HCT116 (cell line): Measurements from ENCODE around the gene METTL25B. TPM values are rescaled to one million over a fixed set of nuclear protein-coding genes. Genes with fewer than 3 reads are reported as not detected.
A peak's percentile ranks its signal among the peaks of the same experiment; 100 is the strongest.

Source experiments
- ATAC-seq: fragments of 200-7000 bp; cut with Tn5 transposase; 2 replicates; pipeline ENCODE4 v1.9.1; 2020; ENCODE audit warnings: mild to moderate bottlenecking, moderate library complexity
- Bru-seq: library from RNA; stranded (reverse); fragments of 400-500 nt; gene quantifications from one replicate; lab custom pipeline; 2021; lab: Mats Ljungman, UMichigan
- BruChase-seq, 2 experiments: library from RNA; stranded (reverse); fragments of 400-500 nt; gene quantifications; one replicate each; lab custom pipeline; 2021; lab: Mats Ljungman, UMichigan
- BruUV-seq: library from RNA; stranded (reverse); fragments of 400-500 nt; replicated peaks from 2 replicates; lab custom pipeline; 2021; lab: Mats Ljungman, UMichigan
- CTCF ChIA-PET: fragments of 300-600 bp; sonication (Branson Sonifier 250); formaldehyde crosslinking; loops from one replicate; lab custom pipeline; 2021; ENCODE audit warnings: antibody characterized with exemption; lab: Charles Lee
- POLR2A ChIA-PET: fragments of 300-600, 350-600 bp; sonication (Branson Sonifier 250); formaldehyde crosslinking; loops from one replicate; lab custom pipeline; 2021; ENCODE audit warnings: antibody characterized with exemption; lab: Charles Lee
- RAD21 ChIA-PET, 2 experiments: fragments of 300-600 bp; sonication (Branson Sonifier 250); formaldehyde crosslinking; loops; one replicate each; lab custom pipeline; 2023; ENCODE audit warnings: low total read pairs in 2 of 2; ENCODE audit not compliant: uncharacterized antibody in 2 of 2, unreplicated experiment in 2 of 2, low non-redundant PET in 1 of 2; lab: Charles Lee
- DNase-seq: peaks from one replicate; pipeline ENCODE4 v3.0.0-alpha.2; 2010; ENCODE audit warnings: low read depth, low spot score
- H2AFZ ChIP-seq: fragments of 200-600 bp; shearing (Covaris generic), sonication (generic); 2 replicates; pipeline ENCODE4 v1.6.1; 2017; ENCODE audit warnings: low read depth, mixed run types, mixed read lengths, antibody characterized with exemption, low read length; ENCODE audit not compliant: poor library complexity, severe bottlenecking
- H3K27ac ChIP-seq: 2 replicates; pipeline ENCODE4 v1.5.1; 2012; ENCODE audit warnings: low read depth, low read length
- H3K27me3 ChIP-seq: fragments of 200-600 bp; sonication (generic); 2 replicates; pipeline ENCODE4 v1.6.1; 2016; ENCODE audit warnings: mixed run types, low read length, mixed read lengths; ENCODE audit not compliant: insufficient read depth
- H3K36me3 ChIP-seq, 2 experiments: fragments of 200-500 bp in 1 of 2; fragments of 200-600 bp in 1 of 2; sonication (Bioruptor generic) in 1 of 2; sonication (generic) in 1 of 2; 2 replicates each; pipeline versions ENCODE4 v1.5.1 to v1.6.1; 2014 to 2016; ENCODE audit warnings: low read length in 2 of 2, inconsistent platforms in 1 of 2, mixed read lengths in 1 of 2, mixed run types in 1 of 2; ENCODE audit not compliant: insufficient read depth in 2 of 2, control insufficient read depth in 1 of 2
- H3K4me1 ChIP-seq, 2 experiments: fragments of 200-600 bp in 1 of 2; sonication (generic) in 1 of 2; 2 replicates each; pipeline versions ENCODE4 v1.5.1 to v1.6.1; 2012 to 2017; ENCODE audit warnings: low read length in 2 of 2, inconsistent platforms in 1 of 2, mild to moderate bottlenecking in 1 of 2, mixed read lengths in 1 of 2, mixed run types in 1 of 2, moderate library complexity in 1 of 2; ENCODE audit not compliant: insufficient read depth in 2 of 2, control insufficient read depth in 1 of 2
- H3K4me2 ChIP-seq: fragments of 200-600 bp; sonication (generic); 2 replicates; pipeline ENCODE4 v1.6.1; 2017; ENCODE audit warnings: mixed run types, low read length, mixed read lengths
- H3K4me3 ChIP-seq, 2 experiments: fragments of 200-600 bp in 1 of 2; sonication (generic) in 1 of 2; replicated peaks in 1 of 2; 2 replicates each; pipeline ENCODE4 v1.5.1; 2011 to 2016; ENCODE audit warnings: low read length in 2 of 2, control low read depth in 1 of 2, low read depth in 1 of 2, mild to moderate bottlenecking in 1 of 2, mixed read lengths in 1 of 2, mixed run types in 1 of 2
- H3K79me2 ChIP-seq: fragments of 200-600 bp; sonication (generic); 2 replicates; pipeline ENCODE4 v1.6.1; 2017; ENCODE audit warnings: mild to moderate bottlenecking, mixed run types, low read length, moderate library complexity, mixed read lengths; ENCODE audit not compliant: insufficient read depth
- H3K9ac ChIP-seq: fragments of 200-600 bp; sonication (generic); 2 replicates; pipeline ENCODE4 v1.6.1; 2016; ENCODE audit warnings: low read length, mixed read lengths
- H3K9me2 ChIP-seq: fragments of 200-600 bp; sonication (generic), shearing (Covaris generic); 2 replicates; pipeline ENCODE4 v1.6.1; 2017; ENCODE audit warnings: mixed run types, mild to moderate bottlenecking, moderate library complexity; ENCODE audit not compliant: insufficient read depth
- H3K9me3 ChIP-seq, 2 experiments: fragments of 200-500 bp in 1 of 2; fragments of 200-600 bp in 1 of 2; sonication (Bioruptor generic) in 1 of 2; sonication (generic) in 1 of 2; 2 replicates each; pipeline ENCODE4 v1.6.1; 2014 to 2017; ENCODE audit warnings: low read length in 2 of 2, mixed read lengths in 2 of 2, inconsistent platforms in 1 of 2, low read depth in 1 of 2, mild to moderate bottlenecking in 1 of 2, mixed run types in 1 of 2, moderate library complexity in 1 of 2; ENCODE audit not compliant: control insufficient read depth in 1 of 2, insufficient read depth in 1 of 2
- H4K20me1 ChIP-seq: fragments of 200-600 bp; sonication (generic), shearing (Covaris generic); 2 replicates; pipeline ENCODE4 v1.6.1; 2017; ENCODE audit warnings: mixed run types, mild to moderate bottlenecking, moderate library complexity; ENCODE audit not compliant: insufficient read depth
- CEBPB ChIP-seq: IDR thresholded peaks from 2 replicates; pipeline ENCODE4 v1.6.1; 2012; ENCODE audit warnings: low read depth
- CTCF ChIP-seq, 3 experiments: fragments of 200-600 bp in 1 of 3; sonication (generic) in 1 of 3; IDR thresholded peaks in 2 of 3; conservative IDR thresholded peaks in 1 of 3; 2 replicates each; pipeline ENCODE4 v1.5.1; 2012 to 2017; ENCODE audit warnings: low read depth in 2 of 3, low read length in 2 of 3, antibody characterized with exemption in 1 of 3, borderline replicate concordance in 1 of 3, control low read depth in 1 of 3, mild to moderate bottlenecking in 1 of 3, mixed read lengths in 1 of 3, mixed run types in 1 of 3, moderate library complexity in 1 of 3; ENCODE audit not compliant: insufficient read depth in 1 of 3
- EGR1 ChIP-seq: IDR thresholded peaks from 2 replicates; pipeline ENCODE4 v1.6.1; 2012; ENCODE audit warnings: low read depth
- EZH2phosphoT487 ChIP-seq: fragments of 200-600 bp; IDR thresholded peaks from 2 replicates; pipeline ENCODE4 v1.6.1; 2018; ENCODE audit warnings: antibody characterized with exemption, borderline replicate concordance
- FOSL1 ChIP-seq: IDR thresholded peaks from 2 replicates; pipeline ENCODE4 v1.6.1; 2012; ENCODE audit warnings: low read depth
- POLR2A ChIP-seq: IDR thresholded peaks from 2 replicates; pipeline ENCODE4 v1.7.0; 2011; ENCODE audit warnings: borderline replicate concordance; ENCODE audit not compliant: insufficient read depth, insufficient read length; ENCODE audit errors: extremely low read depth
- SRF ChIP-seq: IDR thresholded peaks from 2 replicates; pipeline ENCODE4 v1.6.1; 2012; ENCODE audit warnings: low read depth
- ZNF274 ChIP-seq: fragments of 200-500 bp; sonication (Bioruptor generic); IDR thresholded peaks from 2 replicates; pipeline ENCODE4 v1.6.1; 2014; ENCODE audit warnings: mild to moderate bottlenecking, low read depth, low read length, inconsistent platforms
- intact Hi-C: fragments of 100-400 bp; cut with micrococcal nuclease; formaldehyde crosslinking; loops from 2 replicates; pipeline ENCODE4 v1.10.0; 2022
- long read RNA-seq: library from polyadenylated mRNA; unstranded; transcript quantifications from one replicate; pipeline ENCODE4 v2.0.0, GENCODE V29; 2021; ENCODE audit not compliant: unreplicated experiment
- polyA plus RNA-seq: library from polyadenylated mRNA; unstranded; fragments of >200 nt; gene quantifications from 2 replicates; pipeline ENCODE4 v1.2.1, GENCODE V29; 2012; ENCODE audit warnings: missing spikeins
- total RNA-seq: library from RNA; stranded (reverse); gene quantifications from one replicate; pipeline ENCODE4 v1.2.1, GENCODE V29; 2021; ENCODE audit not compliant: unreplicated experiment
- TF ChIP-seq, protein P1 (sequence below): IDR thresholded peaks from 2 replicates; pipeline ENCODE4 v1.6.1; 2012; ENCODE audit warnings: low read depth
- TF ChIP-seq, protein P2 (sequence below): IDR thresholded peaks from 2 replicates; pipeline ENCODE4 v1.6.1; 2012

Gene METTL25B
- 36.5 TPM for total RNA-seq
- 32.6 and 39.7 TPM in 2 replicates for polyA plus RNA-seq
- Bru-seq, nascent RNA, result percentile 76 among the genes with signal in this experiment
- percentile 85 among the genes with signal in this experiment for BruChase-seq, experiment 1, labeled RNA remaining after a 6-hour chase
- percentile 90 among the genes with signal in this experiment for BruChase-seq, experiment 2, labeled RNA remaining after a 2-hour chase
- long read RNA-seq, transcript RRNAD1-202 (7 exons, 1,802 nt), result minor isoform, 7 of 34 reads
- long read RNA-seq, transcript RRNAD1-201 (8 exons, 2,254 nt), result major isoform, 8 of 34 reads
- long read RNA-seq, partial matches to known transcripts, result 0 of 34 reads
- long read RNA-seq, other reads (novel, unspliced or antisense), result 18 of 34 reads

DNA sequence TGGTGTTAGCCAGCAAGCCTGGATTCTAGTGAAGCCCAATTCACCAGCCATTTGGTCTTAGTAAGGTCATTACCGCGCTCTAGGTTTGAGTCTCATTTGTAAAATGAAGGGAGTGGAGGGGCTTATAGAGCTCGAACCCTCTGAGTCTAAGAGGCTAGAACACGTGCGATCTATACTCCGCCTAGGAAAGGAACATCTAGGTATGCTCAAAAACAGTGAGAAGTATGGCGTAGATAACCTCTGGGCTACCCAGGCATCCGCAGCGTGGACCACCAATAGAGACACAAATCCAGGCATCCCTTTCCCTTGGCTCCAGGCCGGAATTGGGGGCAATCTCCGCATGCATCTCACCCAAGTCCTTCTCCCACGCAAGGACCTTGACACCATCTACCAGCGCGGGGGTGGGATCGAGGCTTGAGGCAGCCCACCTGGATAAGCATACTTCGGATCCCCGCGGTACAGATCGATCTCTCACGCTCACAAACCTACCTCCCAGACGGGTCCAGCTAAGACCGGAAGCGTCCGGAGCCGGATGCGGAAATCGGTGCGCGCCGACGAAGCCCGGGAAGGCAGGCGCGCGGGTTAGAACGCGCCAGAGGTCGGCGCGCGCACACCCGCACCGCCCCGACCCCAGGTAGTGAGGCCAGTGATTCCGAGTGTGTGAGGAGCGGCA is at the start of gene METTL25B:
METTL25B (plus strand) TSS at position 544 of the 673 bp plus-strand sequence. CDS start 636 bp downstream, outside the sequence.
- H3K4me1 ChIP-seq, result peaks cover 24 to 34% of the 10 kb centered on the region in 2 experiments
- ATAC-seq (peak; percentile 76), DNase-seq (no peak)
- no peak within 1 kb of the TSS for H2AFZ ChIP-seq
- no peaks in the 10 kb centered on the region for H3K9me3 ChIP-seq
- peak within 1 kb of the TSS; percentile 92 to 93 for H3K4me3 ChIP-seq
- peaks cover 65% of the 10 kb centered on the region for H3K79me2 ChIP-seq
- H3K27me3 ChIP-seq, result no peaks in the 10 kb centered on the region
- TF ChIP-seq EZH2phosphoT487, result no peak
- TF ChIP-seq FOSL1, result no peak
- no peak for TF ChIP-seq ZNF274
- H3K9me2 ChIP-seq, result no peaks in the 10 kb centered on the region
- H3K36me3 ChIP-seq, result peaks cover 15 to 26% of the 10 kb centered on the region in 2 experiments
- ChIA-PET POLR2A (interaction anchor here (0.6 to 4.9 kb wide), 15 partner anchors 11 to 259 kb away, joined by 3 to 69 read pairs (median 6); partner anchors contain the start of genes CRABP2, HDGF, MRPL24 and NTRK1), RAD21 (interaction anchor here (0.7 to 1.5 kb wide), 8 partner anchors 13 to 162 kb away, joined by 3 to 6 read pairs (median 4); partner anchors contain the start of genes HDGF (in 1 of the 2), MRPL24 (in 1 of the 2) and PRCC (in 1 of the 2)), CTCF (interaction anchor here (0.6 to 10.8 kb wide), 15 partner anchors 11 to 200 kb away, joined by 3 to 508 read pairs (median 9); partner anchors contain the start of genes CRABP2, INSRR, MRPL24 and NTRK1)
- H3K9ac ChIP-seq, result peak within 1 kb of the TSS; percentile 93
- peaks cover 15% of the 10 kb centered on the region; the same call in 1 of the 2 replicates for H4K20me1 ChIP-seq
- intact Hi-C loops, result loop anchor here (1.0 kb wide), 2 partner anchors 13 to 39 kb away; partner anchors contain the start of genes MRPL24 and PRCC
- TSS peak; percentile 71 for BruUV-seq
- peak within 1 kb of the TSS; percentile 97 for H3K4me2 ChIP-seq
- H3K27ac ChIP-seq, result peak within 1 kb of the TSS; percentile 81

- no TSS peak for BruUV-seq
- no peaks in the 10 kb centered on the region for H3K36me3 ChIP-seq
- DNase-seq, result no peak
- no peak overlapping the region for H3K9ac ChIP-seq
- H3K27me3 ChIP-seq, result no peaks in the 10 kb centered on the region
- H3K4me1 ChIP-seq, result peaks cover 20 to 43% of the 10 kb centered on the region in 2 experiments
- no peaks in the 10 kb centered on the region for H3K79me2 ChIP-seq
- no peaks in the 10 kb centered on the region for H4K20me1 ChIP-seq
- ChIA-PET CTCF (interaction anchor here (1.1 to 1.9 kb wide), 4 partner anchors 9 to 180 kb away, joined by 3 to 8 read pairs (median 5); partner anchors contain the start of gene NTRK1), RAD21 (no interaction called here), POLR2A (interaction anchor here (0.6 kb wide), 1 partner anchor 19 kb away, joined by 3 read pairs; no protein-coding TSS in a partner anchor)
- no peaks in the 10 kb centered on the region for H3K9me3 ChIP-seq
- intact Hi-C loops, result no loop called here
- ATAC-seq, result no peak
- H3K4me3 ChIP-seq, result no peak overlapping the region
- H3K27ac ChIP-seq, result no peak overlapping the region
- no peak overlapping the region for H3K4me2 ChIP-seq
- H3K9me2 ChIP-seq, result no peaks in the 10 kb centered on the region
- no peak overlapping the region for H2AFZ ChIP-seq
- no peak for TF ChIP-seq ZNF274
- no peak for TF ChIP-seq CEBPB
- TF ChIP-seq POLR2A, result no peak
- TF ChIP-seq, protein P1, sequence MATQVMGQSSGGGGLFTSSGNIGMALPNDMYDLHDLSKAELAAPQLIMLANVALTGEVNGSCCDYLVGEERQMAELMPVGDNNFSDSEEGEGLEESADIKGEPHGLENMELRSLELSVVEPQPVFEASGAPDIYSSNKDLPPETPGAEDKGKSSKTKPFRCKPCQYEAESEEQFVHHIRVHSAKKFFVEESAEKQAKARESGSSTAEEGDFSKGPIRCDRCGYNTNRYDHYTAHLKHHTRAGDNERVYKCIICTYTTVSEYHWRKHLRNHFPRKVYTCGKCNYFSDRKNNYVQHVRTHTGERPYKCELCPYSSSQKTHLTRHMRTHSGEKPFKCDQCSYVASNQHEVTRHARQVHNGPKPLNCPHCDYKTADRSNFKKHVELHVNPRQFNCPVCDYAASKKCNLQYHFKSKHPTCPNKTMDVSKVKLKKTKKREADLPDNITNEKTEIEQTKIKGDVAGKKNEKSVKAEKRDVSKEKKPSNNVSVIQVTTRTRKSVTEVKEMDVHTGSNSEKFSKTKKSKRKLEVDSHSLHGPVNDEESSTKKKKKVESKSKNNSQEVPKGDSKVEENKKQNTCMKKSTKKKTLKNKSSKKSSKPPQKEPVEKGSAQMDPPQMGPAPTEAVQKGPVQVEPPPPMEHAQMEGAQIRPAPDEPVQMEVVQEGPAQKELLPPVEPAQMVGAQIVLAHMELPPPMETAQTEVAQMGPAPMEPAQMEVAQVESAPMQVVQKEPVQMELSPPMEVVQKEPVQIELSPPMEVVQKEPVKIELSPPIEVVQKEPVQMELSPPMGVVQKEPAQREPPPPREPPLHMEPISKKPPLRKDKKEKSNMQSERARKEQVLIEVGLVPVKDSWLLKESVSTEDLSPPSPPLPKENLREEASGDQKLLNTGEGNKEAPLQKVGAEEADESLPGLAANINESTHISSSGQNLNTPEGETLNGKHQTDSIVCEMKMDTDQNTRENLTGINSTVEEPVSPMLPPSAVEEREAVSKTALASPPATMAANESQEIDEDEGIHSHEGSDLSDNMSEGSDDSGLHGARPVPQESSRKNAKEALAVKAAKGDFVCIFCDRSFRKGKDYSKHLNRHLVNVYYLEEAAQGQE, result no peak
- no peak for TF ChIP-seq FOSL1
- no peak for TF ChIP-seq EGR1
- no peak for TF ChIP-seq SRF
- TF ChIP-seq, protein P2, sequence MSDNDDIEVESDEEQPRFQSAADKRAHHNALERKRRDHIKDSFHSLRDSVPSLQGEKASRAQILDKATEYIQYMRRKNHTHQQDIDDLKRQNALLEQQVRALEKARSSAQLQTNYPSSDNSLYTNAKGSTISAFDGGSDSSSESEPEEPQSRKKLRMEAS, result no peak
- no peak for TF ChIP-seq CTCF (IDR thresholded peaks at IDR 0.05 in 2 of 3, conservative IDR thresholded peaks at IDR 0.05 in 1 of 3; ENCODE audit: borderline replicate concordance in 1 of 3, insufficient read depth in 1 of 3, low read depth in 2 of 3, low read length in 2 of 3)
Measured at GRCh38 chr1:156680056-156680455, 48.2 kb upstream of the METTL25B start.
